K562 treated with DMSO at 1 percent for 12 hours (cell line): ENCODE data around the gene HAPSTR1. TPM values are rescaled to one million over a fixed set of nuclear protein-coding genes. Genes with fewer than 3 reads are reported as not detected.

Experiments used
- total RNA-seq: library from RNA; unstranded; fragments of 300-600 nt; gene quantifications from 2 replicates; pipeline ENCODE4 v1.2.3, GENCODE V29; 2022; ENCODE audit not compliant: insufficient read depth

HAPSTR1 gene, protein sequence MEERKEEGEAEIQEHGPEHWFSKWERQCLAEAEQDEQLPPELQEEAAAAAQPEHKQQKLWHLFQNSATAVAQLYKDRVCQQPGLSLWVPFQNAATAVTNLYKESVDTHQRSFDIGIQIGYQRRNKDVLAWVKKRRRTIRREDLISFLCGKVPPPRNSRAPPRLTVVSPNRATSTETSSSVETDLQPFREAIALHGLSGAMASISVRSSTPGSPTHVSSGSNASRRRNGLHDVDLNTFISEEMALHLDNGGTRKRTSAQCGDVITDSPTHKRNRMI
- 8.8 and 19.5 TPM in 2 replicates for total RNA-seq

GRCh38 chr16:9090960-9091866, at the start of gene HAPSTR1:
HAPSTR1 (plus strand) TSS chr16:9091644; CDS start chr16:9092045, 401 bp downstream.

Other genes with a start within 250 kb of the HAPSTR1 start
- gene CARHSP1, start 222.6 kb upstream of the HAPSTR1 start, total RNA-seq, result 127 and 149 TPM in 2 replicates
- not detected in 2 replicates for gene LITAFD, start 209.3 kb upstream of the HAPSTR1 start, total RNA-seq
- 16.2 and 45.2 TPM in 2 replicates for gene USP7, start 127.7 kb upstream of the HAPSTR1 start, total RNA-seq